Liver (tissue), 3 donors: ENCODE data around the gene GTF2IRD1.
"Not testable (repeated sequence)": the region's sequence is repeated elsewhere in the genome, so short reads cannot be mapped to it uniquely, and the experiment has no call there.

Experiments used
- CTCF ChIP-seq: fragments of 150-350 bp; IDR thresholded peaks from 2 replicates; pipeline ENCODE4 v1.5.1; 2017; ENCODE audit warnings: improper control_type of control experiment, low read depth, low read length; ENCODE audit not compliant: missing input control
- EGR1 ChIP-seq, 2 donors: IDR thresholded peaks; 2 replicates each; pipeline ENCODE4 v1.6.1; 2016 to 2018; ENCODE audit warnings: antibody characterized with exemption in 2 of 2, low read depth in 2 of 2
- FOXA1 ChIP-seq: IDR thresholded peaks from 2 replicates; pipeline ENCODE4 v1.6.1; 2016; ENCODE audit warnings: antibody characterized with exemption
- GABPA ChIP-seq, 2 donors: IDR thresholded peaks in 1 of 2; conservative IDR thresholded peaks in 1 of 2; 2 replicates each; pipeline ENCODE4 v1.6.1; 2016; ENCODE audit warnings: antibody characterized with exemption in 2 of 2, mild to moderate bottlenecking in 1 of 2, moderate library complexity in 1 of 2
- JUND ChIP-seq, 2 donors: IDR thresholded peaks; 2 replicates each; pipeline ENCODE4 v1.6.1; 2016; ENCODE audit warnings: antibody characterized with exemption in 2 of 2
- RAD21 ChIP-seq, 2 donors: IDR thresholded peaks; 2 replicates each; pipeline ENCODE4 v1.6.1; 2016; ENCODE audit warnings: antibody characterized with exemption in 2 of 2, mild to moderate bottlenecking in 2 of 2
- REST ChIP-seq: IDR thresholded peaks from 2 replicates; pipeline ENCODE4 v1.6.1; 2016; ENCODE audit warnings: antibody characterized with exemption, mild to moderate bottlenecking
- SP1 ChIP-seq: IDR thresholded peaks from 2 replicates; pipeline ENCODE4 v1.6.1; 2018; ENCODE audit warnings: antibody characterized with exemption, mild to moderate bottlenecking
- TAF1 ChIP-seq: conservative IDR thresholded peaks from 2 replicates; pipeline ENCODE4 v1.6.1; 2016; ENCODE audit warnings: antibody characterized with exemption, mild to moderate bottlenecking
- ZBTB33 ChIP-seq: IDR thresholded peaks from 2 replicates; pipeline ENCODE4 v1.6.1; 2016; ENCODE audit warnings: antibody characterized with exemption
- donor health status: healthy.
- donor health status: healthy.

GRCh38 chr7:74419232-74419631 lies 34.5 kb upstream of the GTF2IRD1 start:
- not testable (repeated sequence) for TF ChIP-seq CTCF; SP1; TAF1; JUND (IDR thresholded peaks at IDR 0.05); FOXA1; RAD21 (IDR thresholded peaks at IDR 0.05); REST; ZBTB33; EGR1 (IDR thresholded peaks at IDR 0.05; ENCODE audit: low read depth in 2 of 2); GABPA (IDR thresholded peaks at IDR 0.05 in 1 of 2, conservative IDR thresholded peaks at IDR 0.05 in 1 of 2)
